Effector CD4-positive, alpha-beta T cell (primary cell): ENCODE results near the gene ADAMTS14.

Experiments used
- DNase-seq: peaks from one replicate; pipeline ENCODE4 v3.0.0-alpha.2; 2020

ADAMTS14 gene

GRCh38 chr10:70676511-70676910 is 4.2 kb downstream of the ADAMTS14 start:
- no peak for DNase-seq

- DNase-seq: no peak
These were observed 4.7 kb downstream of the ADAMTS14 start for GRCh38 chr10:70677016-70677415.

GRCh38 chr10:70677620-70678249 is 5.4 kb downstream of the ADAMTS14 start:
- DNase-seq: no peak

GRCh38 chr10:70678250-70678635 is 5.9 kb downstream of the ADAMTS14 start:
- no peak for DNase-seq

- no peak for DNase-seq
These were observed 6.6 kb downstream of the ADAMTS14 start for GRCh38 chr10:70678757-70679489.

- DNase-seq: no peak
These were observed 7.2 kb downstream of the ADAMTS14 start for GRCh38 chr10:70679498-70679897.

GRCh38 chr10:70680899-70681730 is 8.8 kb downstream of the ADAMTS14 start:
- DNase-seq: no peak

GRCh38 chr10:70681731-70682005 is 9.4 kb downstream of the ADAMTS14 start:
- no peak for DNase-seq

- DNase-seq: no peak
These were observed 10.8 kb downstream of the ADAMTS14 start for GRCh38 chr10:70682920-70683600.

GRCh38 chr10:70683601-70683934 is 11.3 kb downstream of the ADAMTS14 start:
- no peak for DNase-seq

GRCh38 chr10:70683940-70684339 is 11.6 kb downstream of the ADAMTS14 start:
- no peak for DNase-seq

GRCh38 chr10:70684374-70684773 is 12.1 kb downstream of the ADAMTS14 start:
- no peak for DNase-seq

GRCh38 chr10:70684839-70685454 is 12.6 kb downstream of the ADAMTS14 start:
- DNase-seq: no peak

- DNase-seq: no peak
These were observed 13.2 kb downstream of the ADAMTS14 start for GRCh38 chr10:70685455-70685911.

- no peak for DNase-seq
These were observed 16.5 kb downstream of the ADAMTS14 start for GRCh38 chr10:70688828-70689227.

- DNase-seq: no peak
These were observed 17.4 kb downstream of the ADAMTS14 start for GRCh38 chr10:70689661-70690060.

- DNase-seq: no peak
These were observed 18.3 kb downstream of the ADAMTS14 start for GRCh38 chr10:70690589-70690988.

- DNase-seq: no peak
These were observed 19.3 kb downstream of the ADAMTS14 start for GRCh38 chr10:70691611-70692010.

- no peak for DNase-seq
These were observed 19.8 kb downstream of the ADAMTS14 start for GRCh38 chr10:70692043-70692603.

GRCh38 chr10:70693619-70694335 is 21.5 kb downstream of the ADAMTS14 start:
- no peak for DNase-seq

- no peak for DNase-seq
These were observed 22.3 kb downstream of the ADAMTS14 start for GRCh38 chr10:70694418-70695141.
